BJ (cell line): ENCODE data around the gene PPM1M. TPM values are rescaled to one million over a fixed set of nuclear protein-coding genes. Genes with fewer than 3 reads are reported as not detected.

Experiments used
- CTCF ChIA-PET: fragments of 350-600 bp; formaldehyde crosslinking; extraction: SDS; loops from one replicate; lab custom pipeline; 2021; ENCODE audit warnings: antibody characterized with exemption, inconsistent platforms; lab: Yijun Ruan, JAX
- POLR2A ChIA-PET: fragments of 300-600 bp; sonication (Branson Sonifier 250); formaldehyde crosslinking; extraction: SDS; loops from one replicate; lab custom pipeline; 2021; ENCODE audit warnings: antibody characterized with exemption; lab: Charles Lee
- DNase-seq: peaks from one replicate; pipeline ENCODE4 v3.0.0-alpha.2; 2011; ENCODE audit warnings: low read depth
- H3K27me3 ChIP-seq: 2 replicates; pipeline ENCODE4 v1.6.0; 2011; ENCODE audit warnings: low read length; ENCODE audit not compliant: control insufficient read depth, insufficient read depth
- H3K36me3 ChIP-seq: 2 replicates; pipeline ENCODE4 v1.5.1; 2011; ENCODE audit warnings: low read length; ENCODE audit not compliant: control insufficient read depth, insufficient read depth
- H3K4me3 ChIP-seq: 2 replicates; pipeline ENCODE4 v1.5.1; 2011; ENCODE audit warnings: low read depth, mild to moderate bottlenecking, control low read depth, low read length
- CTCF ChIP-seq: IDR thresholded peaks from 2 replicates; pipeline ENCODE4 v1.5.1; 2011; ENCODE audit warnings: low read depth, mild to moderate bottlenecking, control low read depth, inconsistent platforms, low read length, moderate library complexity; ENCODE audit not compliant: insufficient read depth
- polyA plus RNA-seq: library from polyadenylated mRNA; depleted of rRNA; stranded (reverse); fragments of >200 nt; gene quantifications from 2 replicates; pipeline ENCODE4 v1.2.3, GENCODE V29; 2011

Gene PPM1M
- polyA plus RNA-seq, 1 experiment, result 52.2 TPM

GRCh38 chr3:52227117-52227516 lies 18.4 kb upstream of the PPM1M start:
- ChIA-PET POLR2A (no interaction called here), CTCF (interaction anchor here (0.9 to 9.7 kb wide), 4 partner anchors 7 to 113 kb away, joined by 3 to 131 read pairs (median 8); partner anchors contain the start of genes TWF2 and WDR82)
- no peaks in the 10 kb centered on the region for H3K27me3 ChIP-seq
- H3K4me3 ChIP-seq, result no peak overlapping the region
- TF ChIP-seq CTCF, result no peak; the same call in 1 of the 2 replicates
- H3K36me3 ChIP-seq, result peaks cover 36% of the 10 kb centered on the region
- DNase-seq, result no peak

GRCh38 chr3:52227766-52228165 lies 17.8 kb upstream of the PPM1M start:
- POLR2A ChIA-PET, result no interaction called here
- TF ChIP-seq CTCF, result no peak
- no peak for DNase-seq

DNA sequence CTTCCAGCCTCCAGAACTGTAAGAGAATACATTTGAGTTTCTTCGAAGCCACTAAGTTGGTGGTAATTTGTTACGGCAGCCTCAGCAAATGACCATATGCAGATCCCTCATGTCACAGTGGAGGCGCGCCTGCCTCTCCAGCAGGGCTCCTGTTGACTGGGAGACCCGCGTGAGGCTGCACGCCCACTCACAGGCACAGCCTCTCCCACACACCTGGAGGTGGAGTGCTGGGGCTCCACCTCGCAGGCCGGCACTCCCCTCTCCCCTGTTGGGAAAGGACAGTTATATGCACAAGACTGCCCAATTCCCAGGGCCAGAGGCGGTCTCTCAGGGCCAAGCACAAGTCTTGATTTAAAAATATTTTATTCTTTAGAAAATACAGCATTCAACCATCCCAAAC lies 17.3 kb upstream of the PPM1M start:
- CTCF ChIA-PET, result interaction anchor here (0.6 to 9.7 kb wide), 2 partner anchors 6 to 111 kb away, joined by 3 to 131 read pairs; partner anchors contain the start of gene TWF2
- POLR2A ChIA-PET, result no interaction called here
- Histone ChIP-seq H3K27me3 (no peaks in the 10 kb centered on the region), H3K4me3 (no peak overlapping the region), H3K36me3 (peaks cover 45% of the 10 kb centered on the region)
- no peak for TF ChIP-seq CTCF
- DNase-seq, result no peak

More at GRCh38 chr3:52227766-52228165, 17.8 kb upstream of the PPM1M start:
- Histone ChIP-seq H3K27me3 (no peaks in the 10 kb centered on the region), H3K4me3 (no peak overlapping the region), H3K36me3 (peaks cover 40% of the 10 kb centered on the region)
- CTCF ChIA-PET, result interaction anchor here (1.3 to 9.7 kb wide), 3 partner anchors 6 to 112 kb away, joined by 4 to 131 read pairs (median 11); partner anchors contain the start of genes TWF2 and WDR82

DNA sequence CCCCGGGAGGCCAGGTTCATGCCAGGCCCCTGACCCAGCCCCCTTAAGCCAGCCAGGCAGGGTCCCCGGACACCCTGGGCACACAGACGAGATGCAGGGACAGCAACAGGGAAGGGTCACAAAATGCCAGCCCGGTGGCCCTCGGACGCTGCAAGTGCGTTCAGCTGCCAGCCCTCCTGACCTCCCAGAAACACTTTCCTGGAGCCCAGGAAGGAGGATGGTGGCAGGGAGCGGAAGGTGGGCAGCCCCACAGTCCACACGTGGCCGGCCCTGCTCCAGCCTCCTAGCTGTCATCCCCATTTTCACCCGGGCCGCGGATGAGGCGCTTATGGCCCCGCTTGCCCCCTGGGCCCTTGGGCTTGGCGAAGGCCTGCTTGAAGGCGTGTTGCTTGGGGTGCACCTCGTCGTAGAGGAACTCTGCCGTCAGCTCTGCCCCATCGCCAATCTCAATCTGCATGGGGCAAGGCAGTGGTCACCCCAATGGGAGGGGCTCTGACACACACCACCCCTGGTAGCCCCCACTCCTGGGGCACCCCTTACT lies 16.7 kb upstream of the PPM1M start:
- no peak for TF ChIP-seq CTCF

GRCh38 chr3:52229656-52230055 lies 15.9 kb upstream of the PPM1M start:
- H3K4me3 ChIP-seq, result no peak overlapping the region
- ChIA-PET CTCF (interaction anchor here (1.2 to 10.7 kb wide), 3 partner anchors 6 to 109 kb away, joined by 3 to 131 read pairs (median 4); partner anchors contain the start of gene TLR9), POLR2A (no interaction called here)
- peaks cover 50% of the 10 kb centered on the region for H3K36me3 ChIP-seq
- H3K27me3 ChIP-seq, result no peaks in the 10 kb centered on the region
- TF ChIP-seq CTCF, result no peak
- no peak for DNase-seq

More for the DNA sequence above, 16.7 kb upstream of the PPM1M start:
- DNase-seq, result no peak
- POLR2A ChIA-PET, result no interaction called here
- CTCF ChIA-PET, result interaction anchor here (0.6 to 10.7 kb wide), 4 partner anchors 6 to 111 kb away, joined by 3 to 131 read pairs (median 4); partner anchors contain the start of gene TLR9
- Histone ChIP-seq H3K4me3 (no peak overlapping the region), H3K36me3 (peaks cover 45% of the 10 kb centered on the region), H3K27me3 (no peaks in the 10 kb centered on the region)
